ENCODE measurements around the gene C17orf50.

The C17orf50 gene

GRCh38 chr17:35757243-35757642 is 3.4 kb upstream of the C17orf50 start:
- no peak for DNase-seq

DNA sequence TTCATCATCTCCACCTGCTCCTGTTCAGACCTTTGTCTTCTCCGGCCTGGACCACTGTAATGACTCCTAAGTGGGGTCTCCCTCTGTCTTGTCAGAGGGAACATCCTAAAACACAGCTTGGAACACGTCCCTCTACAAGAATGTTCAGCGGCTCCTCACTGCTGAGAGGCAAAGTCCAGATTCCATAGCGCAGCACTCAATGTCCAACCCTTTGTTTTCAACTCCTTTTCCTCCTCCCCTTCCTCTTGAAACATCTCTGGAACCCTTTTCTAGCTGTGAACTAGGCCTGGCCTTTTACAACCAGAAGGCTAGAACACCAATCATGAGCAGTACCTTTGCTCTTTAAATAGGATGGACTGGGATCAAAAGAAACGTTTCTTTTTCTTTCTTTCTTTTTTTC is 914 bp downstream of the C17orf50 start:
- no peak for DNase-seq

GRCh38 chr17:35763767-35764122 is 3.1 kb downstream of the C17orf50 start:
- DNase-seq, result no peak

DNA sequence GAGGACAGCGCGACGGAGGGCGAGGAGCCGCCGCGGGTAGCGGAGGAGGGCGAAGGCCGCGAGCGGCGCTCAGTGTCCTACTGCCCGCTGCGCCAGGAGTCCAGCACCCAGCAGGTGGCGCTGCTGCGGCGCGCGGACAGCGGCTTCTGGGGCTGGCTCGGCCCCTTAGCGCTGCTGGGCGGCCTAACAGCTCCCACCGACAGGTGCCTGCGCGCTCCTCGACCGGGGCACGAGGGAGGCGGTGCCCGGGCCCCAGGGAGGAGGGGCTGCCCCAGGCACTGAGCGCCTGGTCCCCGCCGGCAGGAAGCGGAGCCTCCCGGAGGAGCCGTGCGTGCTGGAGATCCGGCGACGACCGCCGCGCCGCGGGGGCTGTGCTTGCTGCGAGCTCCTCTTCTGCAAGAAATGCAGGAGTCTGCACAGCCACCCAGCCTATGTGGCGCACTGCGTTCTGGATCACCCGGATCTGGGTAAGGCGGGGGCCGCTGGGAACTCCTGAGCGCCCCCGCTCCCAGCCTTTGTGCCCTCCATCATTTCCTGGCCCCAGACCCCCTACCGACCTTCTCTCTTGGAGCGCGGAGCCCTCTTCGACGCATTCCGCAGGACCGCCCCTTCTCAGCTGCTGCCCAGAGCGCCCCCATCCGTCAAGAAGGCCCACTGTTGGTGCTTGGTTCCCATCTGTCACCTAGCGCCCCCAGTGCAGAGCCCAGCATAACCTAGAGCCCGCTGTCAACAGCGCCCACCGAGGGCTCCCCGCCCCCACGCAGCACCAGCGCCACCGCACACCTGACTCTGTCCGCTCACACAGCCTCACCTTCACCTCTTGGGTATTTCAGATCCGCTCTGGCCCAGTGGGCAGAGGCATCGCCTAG is 3.7 kb downstream of the C17orf50 start:
- DNase-seq, result peak; percentile 96

DNA sequence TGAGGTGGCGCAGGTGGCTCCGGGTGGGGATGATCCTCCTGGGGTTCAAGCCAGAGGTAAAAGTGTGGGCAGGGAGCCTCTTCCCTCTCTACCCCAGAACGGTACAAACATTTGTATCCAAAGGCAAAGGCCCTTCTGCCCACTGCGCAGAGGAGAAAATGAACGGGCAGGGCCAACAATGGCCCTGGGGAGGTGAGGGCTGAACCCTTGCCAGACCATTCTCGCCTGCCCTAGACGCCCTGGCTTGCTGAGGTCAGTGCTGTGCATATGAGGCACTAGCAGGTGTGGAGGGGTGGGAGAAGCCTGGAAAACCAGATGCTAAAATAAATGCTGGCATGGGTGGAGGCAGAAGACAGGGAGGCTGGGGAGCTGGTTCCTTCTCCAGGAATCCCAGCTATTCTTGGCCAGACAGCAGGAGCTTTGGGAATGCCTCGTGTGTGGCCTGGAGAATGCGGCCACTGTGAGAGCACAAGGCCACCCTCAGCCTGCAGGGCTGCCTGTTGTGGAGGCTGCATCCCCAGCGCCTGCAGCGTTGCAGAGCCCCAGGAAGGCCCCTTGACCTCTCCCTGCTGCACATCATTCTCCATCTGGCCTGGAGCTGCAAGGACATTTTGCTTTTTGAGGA is 4.5 kb downstream of the C17orf50 start:
- DNase-seq, result no peak

GRCh38 chr17:35765756-35766488 is 5.2 kb downstream of the C17orf50 start:
- no peak for DNase-seq

DNA sequence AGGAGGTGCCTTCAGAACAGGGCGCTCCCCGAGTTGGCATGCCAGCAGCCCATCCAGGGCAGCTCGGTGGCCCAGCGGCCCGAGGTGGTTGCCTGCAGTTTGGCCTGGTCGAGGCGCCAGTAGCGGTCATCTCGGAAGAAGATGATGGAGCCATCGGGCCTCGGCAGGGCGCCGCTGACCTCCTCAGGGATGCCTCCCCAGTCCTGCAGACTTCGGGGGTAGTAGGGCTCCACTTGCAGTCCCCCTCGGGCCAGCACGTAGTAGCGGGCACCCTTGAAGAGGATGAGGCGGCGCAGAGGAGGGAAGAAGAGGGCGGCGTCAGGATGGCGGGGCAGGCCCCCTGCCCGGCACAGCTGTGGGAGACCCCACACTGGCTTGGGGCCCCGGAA is 5.8 kb downstream of the C17orf50 start:
- no peak for DNase-seq

GRCh38 chr17:35766903-35767510 is 6.3 kb downstream of the C17orf50 start:
- peak; percentile 57 for DNase-seq

DNA sequence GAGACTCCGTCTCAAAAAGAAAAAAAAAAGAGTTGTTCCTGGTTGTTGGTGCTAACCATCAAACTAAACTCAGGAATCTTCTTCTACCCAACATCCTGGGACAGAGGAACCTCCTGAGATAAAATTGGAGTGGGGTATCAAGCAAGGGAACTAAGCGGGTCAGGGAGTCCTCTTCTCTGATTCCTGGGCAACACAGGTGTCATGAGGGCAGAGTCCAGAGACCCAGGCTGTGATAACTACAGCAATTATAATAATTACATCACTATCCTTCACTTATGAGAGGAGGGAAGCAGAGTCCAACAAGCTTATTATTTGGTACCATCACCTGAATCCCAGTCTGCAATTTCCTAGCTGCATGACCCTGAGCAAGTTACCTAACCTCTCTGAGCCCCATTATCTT is 8.1 kb downstream of the C17orf50 start:
- DNase-seq, result no peak

DNA sequence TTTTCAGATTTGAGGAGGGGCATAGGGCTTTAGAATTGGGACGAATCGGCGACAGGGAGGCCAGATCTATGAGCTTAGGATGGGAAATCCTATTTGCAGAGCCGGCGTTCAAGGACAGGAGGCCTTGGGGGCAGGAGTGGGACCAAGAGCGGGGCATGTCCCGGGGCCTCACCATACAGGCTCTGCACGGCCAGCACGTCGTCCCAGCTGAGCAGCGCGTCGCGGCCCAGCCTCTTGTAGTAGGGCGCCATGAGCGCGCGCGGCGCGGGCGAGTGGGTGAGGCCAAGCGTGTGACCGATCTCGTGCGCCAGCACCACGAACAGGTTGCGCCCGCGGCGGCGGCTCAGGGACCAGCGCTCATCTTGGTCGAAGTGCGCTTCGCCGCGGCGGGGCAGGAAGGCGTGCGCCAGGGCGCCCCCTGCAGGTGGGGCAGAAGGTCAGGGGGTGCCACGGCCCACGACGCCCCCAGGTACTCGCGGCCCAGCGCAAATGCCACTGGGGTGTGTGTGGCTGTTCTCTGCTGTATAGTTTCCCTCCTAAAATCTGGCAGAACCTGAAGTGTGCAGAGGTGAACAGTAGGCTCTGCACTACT is 9.3 kb downstream of the C17orf50 start:
- no peak for DNase-seq

GRCh38 chr17:35773129-35773528 is 12.4 kb downstream of the C17orf50 start:
- no peak for DNase-seq

GRCh38 chr17:35773679-35774425 is 13.2 kb downstream of the C17orf50 start:
- no peak for DNase-seq

- no peak for DNase-seq
Measured at GRCh38 chr17:35774499-35774898, 13.8 kb downstream of the C17orf50 start.

DNA sequence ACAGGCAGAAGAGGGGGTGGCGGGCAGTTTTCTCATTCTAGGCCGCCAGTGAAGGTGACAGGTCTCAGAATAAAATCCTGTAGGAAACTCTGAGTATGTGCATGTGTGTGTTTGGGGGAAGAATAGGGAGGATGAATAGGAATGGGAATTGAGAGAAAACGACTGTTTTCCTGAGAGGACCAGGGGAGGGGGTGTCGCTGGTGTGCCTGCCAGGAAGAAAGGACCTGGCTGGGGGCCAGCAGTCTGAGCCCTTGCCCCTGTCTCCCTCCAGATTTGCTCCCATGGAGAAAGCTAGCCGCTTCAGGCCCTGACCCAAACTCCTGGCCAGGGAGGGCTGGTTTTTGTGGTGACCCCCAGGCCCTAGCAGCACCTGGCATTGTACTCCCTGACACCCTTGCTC is 14.4 kb downstream of the C17orf50 start:
- DNase-seq, result no peak

GRCh38 chr17:35775583-35775982 is 14.9 kb downstream of the C17orf50 start:
- no peak for DNase-seq

DNA sequence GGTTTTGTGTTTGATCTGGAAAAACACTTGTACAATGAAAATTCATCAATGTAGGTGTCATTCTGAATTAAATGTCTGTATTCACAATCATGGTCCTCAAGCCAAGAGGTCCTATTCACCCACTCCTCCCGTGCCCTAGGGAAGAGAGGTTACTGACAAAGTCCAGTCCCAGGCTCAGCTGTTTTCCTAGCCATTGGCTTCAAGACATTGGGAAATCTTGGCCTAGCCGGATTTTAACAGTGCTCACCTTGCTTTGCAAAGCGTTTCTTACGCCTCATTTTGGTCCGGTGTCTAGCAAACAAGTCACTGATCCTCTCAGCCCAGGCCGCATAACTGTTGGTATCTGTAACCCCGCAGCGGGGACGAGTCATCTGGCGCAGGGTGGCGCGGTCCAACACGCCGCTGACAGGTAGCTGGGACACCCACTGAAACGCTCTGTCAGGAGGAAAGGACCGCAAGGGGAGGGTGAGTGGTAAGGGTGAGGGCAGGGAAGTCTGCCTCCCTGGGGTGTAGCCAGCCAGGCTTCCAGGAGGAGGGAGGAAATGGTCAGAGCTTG is 18.0 kb downstream of the C17orf50 start:
- DNase-seq, result no peak

DNA sequence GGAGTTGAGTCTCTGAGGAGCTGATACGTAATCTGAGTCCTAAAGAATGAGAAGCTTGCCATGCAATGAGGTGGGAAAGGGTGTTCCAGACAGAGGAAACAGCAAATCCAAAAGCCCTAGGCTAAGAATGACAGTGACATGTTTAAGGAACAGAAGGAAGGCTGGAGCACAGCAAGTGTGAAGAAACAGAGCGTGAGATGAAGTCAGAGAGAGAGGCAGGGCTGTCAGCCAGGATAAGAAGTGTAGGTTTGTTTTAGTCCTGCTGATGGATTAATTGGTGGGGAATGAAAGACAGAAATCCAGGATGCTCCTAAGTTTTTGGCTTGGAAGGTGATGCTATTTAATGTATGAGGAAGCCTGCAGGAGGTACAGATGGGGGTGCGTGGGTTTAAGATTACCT is 20.3 kb downstream of the C17orf50 start:
- DNase-seq, result no peak

- DNase-seq, result no peak
Measured at GRCh38 chr17:35784895-35785294, 24.2 kb downstream of the C17orf50 start.

DNA sequence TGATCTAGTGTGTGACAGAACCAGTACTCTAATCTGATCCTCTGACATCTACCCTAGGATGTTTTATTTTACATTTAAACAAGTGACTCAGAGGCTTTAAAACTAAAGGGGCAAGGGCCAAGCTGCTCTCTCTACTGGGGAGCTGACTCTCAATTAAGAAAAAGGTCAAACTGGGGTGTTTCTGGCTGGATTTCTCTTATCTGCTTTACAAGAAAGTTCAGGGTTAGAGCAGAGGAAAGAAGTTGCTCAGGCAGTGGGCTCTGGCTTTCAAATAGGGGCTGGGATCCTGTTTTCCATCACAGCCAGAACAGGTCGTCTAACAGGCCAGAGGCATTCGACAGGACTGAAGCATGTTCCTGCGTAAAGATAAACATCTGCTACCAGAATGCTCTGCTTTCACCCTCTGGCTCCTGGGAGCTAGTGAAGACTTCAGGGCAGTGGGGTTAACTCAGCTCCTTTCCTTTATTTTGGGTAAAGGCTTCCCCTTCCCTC is 26.3 kb downstream of the C17orf50 start:
- DNase-seq, result peak; percentile 8

DNA sequence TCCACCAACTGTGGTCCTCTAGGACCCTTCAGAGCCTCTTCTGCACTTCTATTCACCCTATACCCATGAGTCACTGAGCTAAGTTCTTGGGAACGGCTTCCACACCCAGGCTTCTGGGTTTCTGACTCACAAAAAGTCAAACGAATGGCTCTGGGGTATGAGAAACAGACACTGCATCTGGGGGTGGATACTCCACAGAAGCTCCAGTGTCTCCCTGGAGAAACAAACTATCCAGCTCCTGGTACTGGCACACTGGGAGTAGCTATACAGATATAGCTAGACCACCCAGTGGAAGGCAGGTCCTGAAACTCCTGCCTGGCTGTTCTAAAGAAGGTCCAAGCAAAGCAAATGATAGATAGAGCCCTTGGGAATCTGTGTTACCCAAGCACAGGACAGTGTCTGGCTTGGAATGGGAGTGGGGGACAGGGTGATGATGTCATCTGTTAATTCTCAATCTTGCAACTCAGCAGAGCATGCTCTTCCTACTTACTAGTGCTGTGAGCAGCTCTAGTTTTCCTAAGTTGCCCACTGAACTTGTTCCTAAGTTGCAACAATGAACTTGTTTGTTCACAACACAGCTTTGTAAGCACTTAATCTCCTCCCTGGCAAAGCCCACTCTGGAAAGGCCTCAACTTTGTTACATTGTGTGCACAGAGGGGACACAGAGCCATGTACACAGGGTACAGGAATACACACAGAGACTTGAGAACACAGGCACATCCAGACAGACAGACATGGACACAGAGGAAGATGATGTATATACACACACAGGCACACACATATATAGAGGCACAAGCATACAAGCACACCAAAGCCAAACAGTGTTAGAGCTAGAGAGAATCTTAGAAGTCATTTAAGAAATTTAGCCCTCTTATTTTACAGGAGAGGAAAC is 28.0 kb downstream of the C17orf50 start:
- peak; percentile 12 for DNase-seq

DNA sequence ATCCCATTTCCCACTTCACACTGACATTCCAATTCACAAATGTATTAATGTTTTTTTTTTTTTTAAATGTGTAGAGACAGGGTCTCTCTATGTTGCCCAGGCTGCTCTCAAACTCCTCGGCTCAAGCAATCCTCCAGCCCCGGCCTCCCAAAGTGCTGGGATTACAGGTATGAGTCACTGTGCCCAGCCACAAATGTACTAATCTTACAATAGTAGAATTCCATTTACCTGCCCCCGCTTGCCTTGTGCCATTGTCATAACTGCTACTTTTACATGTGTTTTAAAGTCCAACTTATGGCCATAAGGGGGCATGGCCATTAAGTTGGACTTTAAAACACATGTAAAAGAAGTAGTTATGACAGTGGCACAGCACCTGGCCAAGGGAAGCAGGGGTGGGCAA is 30.2 kb downstream of the C17orf50 start:
- DNase-seq, result no peak
